Vagina (tissue), 2 donors: Measurements from ENCODE around the gene FOXP2.

Experiments
- POLR2A ChIP-seq, 2 donors: fragments of 450-650 bp; IDR thresholded peaks; one replicate each; pipeline ENCODE4 v1.6.1; 2017; ENCODE audit warnings: antibody characterized with exemption in 2 of 2, mild to moderate bottlenecking in 2 of 2, moderate library complexity in 2 of 2
- POLR2AphosphoS5 ChIP-seq, 2 donors: sonication (generic); formaldehyde crosslinking; IDR thresholded peaks; one replicate each; pipeline ENCODE4 v1.9.0; 2017; ENCODE audit warnings: antibody characterized with exemption in 2 of 2, mild to moderate bottlenecking in 2 of 2, low read depth in 1 of 2; ENCODE audit not compliant: insufficient read depth in 1 of 2
- TF ChIP-seq, protein P1 (sequence below), 3 experiments: fragments of 450-650 bp in 2 of 3; fragments of 200-600 bp in 1 of 3; sonication (generic) in 1 of 3; IDR thresholded peaks; one replicate each; pipeline ENCODE4 v1.5.1; 2017 to 2019; ENCODE audit warnings: antibody characterized with exemption in 3 of 3, mild to moderate bottlenecking in 2 of 3, moderate library complexity in 2 of 3

- TF ChIP-seq, protein P1, sequence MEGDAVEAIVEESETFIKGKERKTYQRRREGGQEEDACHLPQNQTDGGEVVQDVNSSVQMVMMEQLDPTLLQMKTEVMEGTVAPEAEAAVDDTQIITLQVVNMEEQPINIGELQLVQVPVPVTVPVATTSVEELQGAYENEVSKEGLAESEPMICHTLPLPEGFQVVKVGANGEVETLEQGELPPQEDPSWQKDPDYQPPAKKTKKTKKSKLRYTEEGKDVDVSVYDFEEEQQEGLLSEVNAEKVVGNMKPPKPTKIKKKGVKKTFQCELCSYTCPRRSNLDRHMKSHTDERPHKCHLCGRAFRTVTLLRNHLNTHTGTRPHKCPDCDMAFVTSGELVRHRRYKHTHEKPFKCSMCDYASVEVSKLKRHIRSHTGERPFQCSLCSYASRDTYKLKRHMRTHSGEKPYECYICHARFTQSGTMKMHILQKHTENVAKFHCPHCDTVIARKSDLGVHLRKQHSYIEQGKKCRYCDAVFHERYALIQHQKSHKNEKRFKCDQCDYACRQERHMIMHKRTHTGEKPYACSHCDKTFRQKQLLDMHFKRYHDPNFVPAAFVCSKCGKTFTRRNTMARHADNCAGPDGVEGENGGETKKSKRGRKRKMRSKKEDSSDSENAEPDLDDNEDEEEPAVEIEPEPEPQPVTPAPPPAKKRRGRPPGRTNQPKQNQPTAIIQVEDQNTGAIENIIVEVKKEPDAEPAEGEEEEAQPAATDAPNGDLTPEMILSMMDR (IDR thresholded peaks at IDR 0.05) = no peak
- TF ChIP-seq POLR2A (IDR thresholded peaks at IDR 0.05) (no peak), POLR2AphosphoS5 (IDR thresholded peaks at IDR 0.05; ENCODE audit: insufficient read depth in 1 of 2, low read depth in 1 of 2) (no peak)
Measured at GRCh38 chr7:114372619-114373018, 42.0 kb upstream of the FOXP2 start.
